K562 (cell line): ENCODE results near the gene DHX57. TPM values are rescaled to one million over a fixed set of nuclear protein-coding genes. Genes with fewer than 3 reads are reported as not detected.
A peak's percentile ranks its signal among the peaks of the same experiment; 100 is the strongest.

Experiments
- BRD4 ChIP-seq: fragments of 200-600 bp; sonication (generic); IDR thresholded peaks from 2 replicates; pipeline ENCODE4 v1.6.1; 2017; ENCODE audit warnings: inconsistent platforms
- CAMTA2 ChIP-seq: fragments of 250-450 bp; sonication (Bioruptor Pico); conservative IDR thresholded peaks from 2 replicates; pipeline ENCODE4 v1.5.1; 2022
- CHD2 ChIP-seq: IDR thresholded peaks from 2 replicates; pipeline ENCODE4 v1.6.1; 2011; ENCODE audit warnings: low read depth, low read length
- ETV6 ChIP-seq, 3 experiments: fragments of 150-350 bp in 1 of 3; sonication (generic) in 1 of 3; formaldehyde crosslinking in 1 of 3; IDR thresholded peaks; 2 replicates each; pipeline versions ENCODE4 v1.6.1 to v1.8.0; 2014 to 2022; ENCODE audit warnings: borderline replicate concordance in 2 of 3, low read depth in 2 of 3, antibody characterized with exemption in 1 of 3, low read length in 1 of 3, mild to moderate bottlenecking in 1 of 3, missing genetic modification reagents in 1 of 3
- HNRNPH1 ChIP-seq: fragments of 200-400 bp; formaldehyde crosslinking; optimal IDR thresholded peaks from 2 replicates; pipeline ENCODE3; 2017; ENCODE audit warnings: low read depth, mild to moderate bottlenecking, low read length, moderate library complexity
- MTA1 ChIP-seq: fragments of 450-650 bp; IDR thresholded peaks from 2 replicates; pipeline ENCODE4 v1.6.1; 2017; ENCODE audit warnings: borderline replicate concordance
- NUFIP1 ChIP-seq: fragments of 450-650 bp; IDR thresholded peaks from 2 replicates; pipeline ENCODE4 v1.6.1; 2018; ENCODE audit not compliant: partially characterized antibody
- TBP ChIP-seq: optimal IDR thresholded peaks from 2 replicates; pipeline ENCODE3; 2011; ENCODE audit warnings: low read depth, low read length, improper control_type of control experiment
- ZFP1 ChIP-seq: fragments of 450-650 bp; formaldehyde crosslinking; IDR thresholded peaks from 2 replicates; pipeline ENCODE4 v1.4.0; 2020; ENCODE audit warnings: mild to moderate bottlenecking, mixed read lengths
- polyA plus RNA-seq, 8 experiments: library from polyadenylated mRNA; depleted of rRNA in 4 of 8; stranded (reverse) in 5 of 8; unstranded in 3 of 8; fragments of >200 nt; fragmentation: Nextera tagmentation in 2 of 8; fragmentation: Illumina TruSeq in 1 of 8; extraction: Ambion mirVana in 2 of 8; extraction: Trizol in 1 of 8; gene quantifications; 2 replicates each; pipeline versions ENCODE4 v1.2.1 to v1.2.3, GENCODE V29; 2011 to 2014; ENCODE audit warnings: inconsistent platforms in 1 of 8, missing spikeins in 1 of 8
- total RNA-seq, 7 experiments: library from RNA; depleted of rRNA in 6 of 7; stranded (reverse); fragments of >200 nt in 6 of 7; fragmentation: Illumina TruSeq in 2 of 7; extraction: Trizol in 2 of 7; gene quantifications; 2 replicates each; pipeline versions ENCODE4 v1.2.1 to v1.2.3, GENCODE V29; 2011 to 2021; ENCODE audit warnings: low replicate concordance in 1 of 7
- TF ChIP-seq, protein P1 (sequence below): fragments of 250-450 bp; sonication (Bioruptor Pico); IDR thresholded peaks from 2 replicates; pipeline ENCODE4 v1.8.0; 2021; ENCODE audit warnings: moderate library complexity, mild to moderate bottlenecking, inconsistent platforms
- TF ChIP-seq, protein P2 (sequence below): sonication (generic); formaldehyde crosslinking; IDR thresholded peaks from 2 replicates; pipeline ENCODE4 v1.8.1; 2023; ENCODE audit warnings: mild to moderate bottlenecking, missing genetic modification reagents
- TF ChIP-seq, protein P3 (sequence below): fragments of 250-450 bp; sonication (Bioruptor Pico); IDR thresholded peaks from 2 replicates; pipeline ENCODE4 v1.8.0; 2021; ENCODE audit warnings: mild to moderate bottlenecking, moderate library complexity
- TF ChIP-seq, protein P4 (sequence below): sonication (generic); formaldehyde crosslinking; IDR thresholded peaks from 2 replicates; pipeline ENCODE4 v1.8.0; 2023; ENCODE audit warnings: mild to moderate bottlenecking, missing genetic modification reagents
- TF ChIP-seq, protein P5 (sequence below): fragments of 200-800 bp; sonication (Bioruptor generic); IDR thresholded peaks from 2 replicates; pipeline ENCODE4 v1.6.1; 2017; ENCODE audit warnings: missing genetic modification characterization, missing compliant biosample characterization
- TF ChIP-seq, protein P6 (sequence below), 2 experiments: fragments of 150-350 bp in 1 of 2; IDR thresholded peaks; 2 replicates each; pipeline ENCODE4 v1.6.1; 2012 to 2016; ENCODE audit warnings: low read depth in 2 of 2, low read length in 2 of 2, mild to moderate bottlenecking in 1 of 2, moderate library complexity in 1 of 2

The DHX57 gene
- total and polyA plus RNA-seq, 9 of the 15 experiments (the other 6 are each of a cell fraction or from before 2014, with no cell fraction given) = 7.4 to 23.6 (median 17.9) TPM

DNA sequence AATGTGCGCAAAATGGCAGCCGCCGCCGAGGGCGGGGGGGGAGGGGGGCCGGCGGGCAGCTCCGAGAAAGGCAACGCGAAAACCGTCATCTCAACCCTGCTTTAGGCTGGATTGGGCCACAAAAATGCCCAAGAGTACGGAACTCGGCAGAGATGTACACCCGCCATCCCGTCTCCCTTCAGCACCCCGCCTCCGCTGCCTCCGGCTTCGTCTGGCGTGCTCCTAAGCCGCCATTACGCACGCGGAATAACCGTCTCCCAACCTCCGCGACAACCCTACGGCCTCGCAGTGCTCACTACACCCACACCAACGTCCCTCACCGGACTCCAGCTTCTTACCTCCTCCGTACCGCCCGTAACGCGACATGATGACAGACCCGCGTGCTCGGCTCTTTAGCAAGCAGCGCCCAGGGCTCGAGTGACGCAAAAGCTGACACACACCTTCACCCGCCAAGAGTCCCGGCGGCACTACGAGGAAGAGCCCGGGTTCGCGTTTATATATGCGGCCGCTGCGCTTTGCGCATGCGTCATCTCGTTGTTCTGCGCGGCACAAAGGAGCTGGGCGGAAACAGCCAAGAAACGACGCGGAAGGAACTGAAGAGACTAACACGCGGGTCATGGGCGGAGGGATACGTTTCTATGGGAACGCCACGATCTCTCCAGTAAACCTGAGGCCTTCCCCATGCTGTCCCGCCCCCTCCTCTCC is 124.7 kb downstream of the DHX57 start, which contains the start of gene SRSF7 (continued):
- TF ChIP-seq, protein P1, sequence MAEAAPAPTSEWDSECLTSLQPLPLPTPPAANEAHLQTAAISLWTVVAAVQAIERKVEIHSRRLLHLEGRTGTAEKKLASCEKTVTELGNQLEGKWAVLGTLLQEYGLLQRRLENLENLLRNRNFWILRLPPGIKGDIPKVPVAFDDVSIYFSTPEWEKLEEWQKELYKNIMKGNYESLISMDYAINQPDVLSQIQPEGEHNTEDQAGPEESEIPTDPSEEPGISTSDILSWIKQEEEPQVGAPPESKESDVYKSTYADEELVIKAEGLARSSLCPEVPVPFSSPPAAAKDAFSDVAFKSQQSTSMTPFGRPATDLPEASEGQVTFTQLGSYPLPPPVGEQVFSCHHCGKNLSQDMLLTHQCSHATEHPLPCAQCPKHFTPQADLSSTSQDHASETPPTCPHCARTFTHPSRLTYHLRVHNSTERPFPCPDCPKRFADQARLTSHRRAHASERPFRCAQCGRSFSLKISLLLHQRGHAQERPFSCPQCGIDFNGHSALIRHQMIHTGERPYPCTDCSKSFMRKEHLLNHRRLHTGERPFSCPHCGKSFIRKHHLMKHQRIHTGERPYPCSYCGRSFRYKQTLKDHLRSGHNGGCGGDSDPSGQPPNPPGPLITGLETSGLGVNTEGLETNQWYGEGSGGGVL (CRISPR knock-in tag) = no peak
- TF ChIP-seq, protein P2, sequence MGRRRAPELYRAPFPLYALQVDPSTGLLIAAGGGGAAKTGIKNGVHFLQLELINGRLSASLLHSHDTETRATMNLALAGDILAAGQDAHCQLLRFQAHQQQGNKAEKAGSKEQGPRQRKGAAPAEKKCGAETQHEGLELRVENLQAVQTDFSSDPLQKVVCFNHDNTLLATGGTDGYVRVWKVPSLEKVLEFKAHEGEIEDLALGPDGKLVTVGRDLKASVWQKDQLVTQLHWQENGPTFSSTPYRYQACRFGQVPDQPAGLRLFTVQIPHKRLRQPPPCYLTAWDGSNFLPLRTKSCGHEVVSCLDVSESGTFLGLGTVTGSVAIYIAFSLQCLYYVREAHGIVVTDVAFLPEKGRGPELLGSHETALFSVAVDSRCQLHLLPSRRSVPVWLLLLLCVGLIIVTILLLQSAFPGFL (CRISPR knock-in tag) = no peak; the same call in 1 of the 2 replicates
- TF ChIP-seq MTA1 = peak; percentile 26; the same call in 1 of the 2 replicates
- TF ChIP-seq, protein P3, sequence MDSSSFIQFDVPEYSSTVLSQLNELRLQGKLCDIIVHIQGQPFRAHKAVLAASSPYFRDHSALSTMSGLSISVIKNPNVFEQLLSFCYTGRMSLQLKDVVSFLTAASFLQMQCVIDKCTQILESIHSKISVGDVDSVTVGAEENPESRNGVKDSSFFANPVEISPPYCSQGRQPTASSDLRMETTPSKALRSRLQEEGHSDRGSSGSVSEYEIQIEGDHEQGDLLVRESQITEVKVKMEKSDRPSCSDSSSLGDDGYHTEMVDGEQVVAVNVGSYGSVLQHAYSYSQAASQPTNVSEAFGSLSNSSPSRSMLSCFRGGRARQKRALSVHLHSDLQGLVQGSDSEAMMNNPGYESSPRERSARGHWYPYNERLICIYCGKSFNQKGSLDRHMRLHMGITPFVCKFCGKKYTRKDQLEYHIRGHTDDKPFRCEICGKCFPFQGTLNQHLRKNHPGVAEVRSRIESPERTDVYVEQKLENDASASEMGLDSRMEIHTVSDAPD (CRISPR knock-in tag) = no peak
- TF ChIP-seq HNRNPH1 = no peak
- TF ChIP-seq, protein P4, sequence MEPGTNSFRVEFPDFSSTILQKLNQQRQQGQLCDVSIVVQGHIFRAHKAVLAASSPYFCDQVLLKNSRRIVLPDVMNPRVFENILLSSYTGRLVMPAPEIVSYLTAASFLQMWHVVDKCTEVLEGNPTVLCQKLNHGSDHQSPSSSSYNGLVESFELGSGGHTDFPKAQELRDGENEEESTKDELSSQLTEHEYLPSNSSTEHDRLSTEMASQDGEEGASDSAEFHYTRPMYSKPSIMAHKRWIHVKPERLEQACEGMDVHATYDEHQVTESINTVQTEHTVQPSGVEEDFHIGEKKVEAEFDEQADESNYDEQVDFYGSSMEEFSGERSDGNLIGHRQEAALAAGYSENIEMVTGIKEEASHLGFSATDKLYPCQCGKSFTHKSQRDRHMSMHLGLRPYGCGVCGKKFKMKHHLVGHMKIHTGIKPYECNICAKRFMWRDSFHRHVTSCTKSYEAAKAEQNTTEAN = peak; percentile 97
- TF ChIP-seq TBP = no peak
- TF ChIP-seq ETV6 (IDR thresholded peaks at IDR 0.05; ENCODE audit: borderline replicate concordance in 1 of 2, low read depth in 2 of 2, low read length in 1 of 2) = no peak
- peak; percentile 96 for TF ChIP-seq ETV6 (CRISPR knock-in tag; IDR thresholded peaks at IDR 0.05; ENCODE audit: borderline replicate concordance)
- TF ChIP-seq CHD2 = peak; percentile 88
- TF ChIP-seq ZFP1 = no peak
- TF ChIP-seq, protein P5, sequence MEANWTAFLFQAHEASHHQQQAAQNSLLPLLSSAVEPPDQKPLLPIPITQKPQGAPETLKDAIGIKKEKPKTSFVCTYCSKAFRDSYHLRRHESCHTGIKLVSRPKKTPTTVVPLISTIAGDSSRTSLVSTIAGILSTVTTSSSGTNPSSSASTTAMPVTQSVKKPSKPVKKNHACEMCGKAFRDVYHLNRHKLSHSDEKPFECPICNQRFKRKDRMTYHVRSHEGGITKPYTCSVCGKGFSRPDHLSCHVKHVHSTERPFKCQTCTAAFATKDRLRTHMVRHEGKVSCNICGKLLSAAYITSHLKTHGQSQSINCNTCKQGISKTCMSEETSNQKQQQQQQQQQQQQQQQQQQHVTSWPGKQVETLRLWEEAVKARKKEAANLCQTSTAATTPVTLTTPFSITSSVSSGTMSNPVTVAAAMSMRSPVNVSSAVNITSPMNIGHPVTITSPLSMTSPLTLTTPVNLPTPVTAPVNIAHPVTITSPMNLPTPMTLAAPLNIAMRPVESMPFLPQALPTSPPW = peak; percentile 96
- TF ChIP-seq BRD4 = no peak
- TF ChIP-seq CAMTA2 (CRISPR knock-in tag) = 0 out of 2 replicates have a peak, but pooled peaks have one; percentile 28
- no peak for TF ChIP-seq NUFIP1
- TF ChIP-seq, protein P6, sequence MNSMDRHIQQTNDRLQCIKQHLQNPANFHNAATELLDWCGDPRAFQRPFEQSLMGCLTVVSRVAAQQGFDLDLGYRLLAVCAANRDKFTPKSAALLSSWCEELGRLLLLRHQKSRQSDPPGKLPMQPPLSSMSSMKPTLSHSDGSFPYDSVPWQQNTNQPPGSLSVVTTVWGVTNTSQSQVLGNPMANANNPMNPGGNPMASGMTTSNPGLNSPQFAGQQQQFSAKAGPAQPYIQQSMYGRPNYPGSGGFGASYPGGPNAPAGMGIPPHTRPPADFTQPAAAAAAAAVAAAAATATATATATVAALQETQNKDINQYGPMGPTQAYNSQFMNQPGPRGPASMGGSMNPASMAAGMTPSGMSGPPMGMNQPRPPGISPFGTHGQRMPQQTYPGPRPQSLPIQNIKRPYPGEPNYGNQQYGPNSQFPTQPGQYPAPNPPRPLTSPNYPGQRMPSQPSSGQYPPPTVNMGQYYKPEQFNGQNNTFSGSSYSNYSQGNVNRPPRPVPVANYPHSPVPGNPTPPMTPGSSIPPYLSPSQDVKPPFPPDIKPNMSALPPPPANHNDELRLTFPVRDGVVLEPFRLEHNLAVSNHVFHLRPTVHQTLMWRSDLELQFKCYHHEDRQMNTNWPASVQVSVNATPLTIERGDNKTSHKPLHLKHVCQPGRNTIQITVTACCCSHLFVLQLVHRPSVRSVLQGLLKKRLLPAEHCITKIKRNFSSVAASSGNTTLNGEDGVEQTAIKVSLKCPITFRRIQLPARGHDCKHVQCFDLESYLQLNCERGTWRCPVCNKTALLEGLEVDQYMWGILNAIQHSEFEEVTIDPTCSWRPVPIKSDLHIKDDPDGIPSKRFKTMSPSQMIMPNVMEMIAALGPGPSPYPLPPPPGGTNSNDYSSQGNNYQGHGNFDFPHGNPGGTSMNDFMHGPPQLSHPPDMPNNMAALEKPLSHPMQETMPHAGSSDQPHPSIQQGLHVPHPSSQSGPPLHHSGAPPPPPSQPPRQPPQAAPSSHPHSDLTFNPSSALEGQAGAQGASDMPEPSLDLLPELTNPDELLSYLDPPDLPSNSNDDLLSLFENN (IDR thresholded peaks at IDR 0.05; ENCODE audit: low read depth in 2 of 2, low read length in 2 of 2) = peak in 1 of 2 experiments; percentile 94; a peak in 2 of 4 replicates
